ENCODE measurements around the gene SHC2.

DNA sequence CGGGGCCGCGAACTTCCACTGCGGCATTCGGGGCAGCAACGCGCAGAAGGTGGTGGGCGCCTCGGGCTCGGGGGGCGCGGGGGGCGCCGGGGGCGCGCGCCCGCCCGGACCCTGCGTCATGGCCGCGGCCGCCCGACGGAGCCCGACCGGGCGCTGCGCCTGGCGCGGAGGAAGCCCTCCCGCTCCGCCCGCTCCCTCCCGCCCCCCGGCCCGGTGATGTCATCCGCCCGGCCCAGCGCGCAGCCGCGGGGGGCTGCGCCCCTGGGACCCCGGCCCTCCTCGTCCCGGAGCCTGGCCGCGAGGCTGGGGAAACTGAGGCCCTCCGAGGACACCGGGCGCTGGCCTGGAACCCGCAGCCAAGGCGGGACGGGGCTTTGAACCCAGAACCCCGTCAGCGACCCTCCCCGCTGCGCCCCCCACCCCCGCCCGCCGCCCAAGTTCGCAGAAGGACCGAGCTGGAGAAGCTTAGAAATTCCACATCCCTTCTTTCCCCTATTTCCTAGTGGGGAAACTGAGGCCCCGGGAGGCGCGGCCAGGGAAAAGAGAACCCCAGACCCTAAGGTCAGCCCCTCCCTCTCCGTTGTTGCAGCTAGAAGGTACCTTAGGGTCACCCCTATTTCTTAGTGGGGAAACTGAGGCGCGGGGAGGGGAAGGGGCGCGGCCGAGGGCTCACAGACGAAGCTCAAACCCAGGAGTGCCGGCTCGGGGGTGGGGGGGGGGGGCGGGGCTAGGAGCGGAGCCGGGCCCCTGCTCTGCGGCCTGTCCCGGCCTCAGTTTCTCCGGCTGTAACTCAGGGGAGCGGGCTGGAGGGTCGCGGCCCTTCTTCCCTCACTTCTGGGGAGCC is at the start of gene SHC2:
- TF ChIP-seq, protein P1, sequence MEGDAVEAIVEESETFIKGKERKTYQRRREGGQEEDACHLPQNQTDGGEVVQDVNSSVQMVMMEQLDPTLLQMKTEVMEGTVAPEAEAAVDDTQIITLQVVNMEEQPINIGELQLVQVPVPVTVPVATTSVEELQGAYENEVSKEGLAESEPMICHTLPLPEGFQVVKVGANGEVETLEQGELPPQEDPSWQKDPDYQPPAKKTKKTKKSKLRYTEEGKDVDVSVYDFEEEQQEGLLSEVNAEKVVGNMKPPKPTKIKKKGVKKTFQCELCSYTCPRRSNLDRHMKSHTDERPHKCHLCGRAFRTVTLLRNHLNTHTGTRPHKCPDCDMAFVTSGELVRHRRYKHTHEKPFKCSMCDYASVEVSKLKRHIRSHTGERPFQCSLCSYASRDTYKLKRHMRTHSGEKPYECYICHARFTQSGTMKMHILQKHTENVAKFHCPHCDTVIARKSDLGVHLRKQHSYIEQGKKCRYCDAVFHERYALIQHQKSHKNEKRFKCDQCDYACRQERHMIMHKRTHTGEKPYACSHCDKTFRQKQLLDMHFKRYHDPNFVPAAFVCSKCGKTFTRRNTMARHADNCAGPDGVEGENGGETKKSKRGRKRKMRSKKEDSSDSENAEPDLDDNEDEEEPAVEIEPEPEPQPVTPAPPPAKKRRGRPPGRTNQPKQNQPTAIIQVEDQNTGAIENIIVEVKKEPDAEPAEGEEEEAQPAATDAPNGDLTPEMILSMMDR (IDR thresholded peaks at IDR 0.05): no peak
- TF ChIP-seq POLR2A (IDR thresholded peaks at IDR 0.05): no peak
- TF ChIP-seq EP300 (IDR thresholded peaks at IDR 0.05): no peak
